Retinal pigment epithelial cell (primary cell): Measurements from ENCODE around the gene PBX1.
A peak's percentile ranks its signal among the peaks of the same experiment; 100 is the strongest.
"Not testable (repeated sequence)": the region's sequence is repeated elsewhere in the genome, so short reads cannot be mapped to it uniquely, and the experiment has no call there.

ENCODE experiments used
- DNase-seq: peaks from one replicate; pipeline ENCODE4 v3.0.0-alpha.2; 2010; ENCODE audit warnings: low read depth
- H3K4me3 ChIP-seq: 2 replicates; pipeline ENCODE4 v1.5.1; 2011; ENCODE audit warnings: mild to moderate bottlenecking, low read length, control low read depth, moderate library complexity
- CTCF ChIP-seq: conservative IDR thresholded peaks from 2 replicates; pipeline ENCODE4 v1.5.1; 2011; ENCODE audit warnings: low read depth, low read length, control low read depth, inconsistent platforms

PBX1 gene

DNA sequence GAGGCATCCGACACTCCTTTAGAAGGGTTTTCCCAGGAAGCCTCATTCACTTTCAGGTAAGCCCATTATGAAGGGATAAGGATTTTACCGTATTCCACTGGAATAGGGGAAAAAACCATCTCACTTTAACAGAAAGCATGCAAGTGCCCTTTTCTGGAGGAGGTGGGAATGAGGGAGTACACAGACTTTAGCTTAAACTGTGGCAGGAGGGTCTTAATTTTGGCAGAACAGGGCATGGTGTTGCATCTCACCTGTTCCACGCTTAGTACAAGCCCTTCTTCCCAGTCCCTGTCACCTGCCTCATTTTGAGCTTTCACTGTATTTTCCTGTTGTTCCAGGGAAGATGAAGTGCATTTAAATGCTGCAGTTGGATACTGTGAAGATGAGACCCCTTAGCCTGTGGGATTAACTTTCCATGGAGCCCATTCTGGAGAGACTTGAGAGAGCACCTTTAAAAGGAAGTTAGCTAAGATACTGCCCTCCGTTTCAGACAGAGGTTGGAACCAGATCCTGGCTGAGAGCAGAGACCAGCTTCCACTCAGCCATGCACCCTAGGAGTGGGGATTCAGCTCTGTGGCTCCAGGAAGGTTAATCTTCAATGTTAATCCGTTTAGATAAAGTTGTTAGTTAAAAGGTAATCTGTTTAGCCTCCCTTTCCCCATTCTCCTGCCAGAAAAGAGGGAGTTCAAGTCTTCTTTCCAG is 42.6 kb downstream of the PBX1 start:
- no peak overlapping the region for H3K4me3 ChIP-seq
- DNase-seq = no peak
- TF ChIP-seq CTCF = no peak

DNA sequence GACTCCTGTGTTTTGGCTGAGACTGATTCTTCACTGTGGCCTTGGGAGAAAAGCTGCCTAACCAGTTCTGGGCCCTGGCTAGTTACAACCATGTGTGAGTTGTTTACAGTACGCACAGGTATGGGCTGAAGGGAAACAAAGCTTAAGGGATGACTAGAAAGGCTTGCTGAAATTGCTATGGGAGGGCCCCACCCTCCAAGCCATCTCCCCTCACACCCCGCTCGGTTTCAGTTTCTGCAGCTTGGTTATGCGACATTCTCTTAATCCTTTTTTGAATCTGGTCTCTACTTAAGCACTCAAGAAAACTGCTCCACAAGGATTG is 43.1 kb downstream of the PBX1 start:
- no peak for TF ChIP-seq CTCF
- no peak for DNase-seq
- H3K4me3 ChIP-seq = no peak overlapping the region

DNA sequence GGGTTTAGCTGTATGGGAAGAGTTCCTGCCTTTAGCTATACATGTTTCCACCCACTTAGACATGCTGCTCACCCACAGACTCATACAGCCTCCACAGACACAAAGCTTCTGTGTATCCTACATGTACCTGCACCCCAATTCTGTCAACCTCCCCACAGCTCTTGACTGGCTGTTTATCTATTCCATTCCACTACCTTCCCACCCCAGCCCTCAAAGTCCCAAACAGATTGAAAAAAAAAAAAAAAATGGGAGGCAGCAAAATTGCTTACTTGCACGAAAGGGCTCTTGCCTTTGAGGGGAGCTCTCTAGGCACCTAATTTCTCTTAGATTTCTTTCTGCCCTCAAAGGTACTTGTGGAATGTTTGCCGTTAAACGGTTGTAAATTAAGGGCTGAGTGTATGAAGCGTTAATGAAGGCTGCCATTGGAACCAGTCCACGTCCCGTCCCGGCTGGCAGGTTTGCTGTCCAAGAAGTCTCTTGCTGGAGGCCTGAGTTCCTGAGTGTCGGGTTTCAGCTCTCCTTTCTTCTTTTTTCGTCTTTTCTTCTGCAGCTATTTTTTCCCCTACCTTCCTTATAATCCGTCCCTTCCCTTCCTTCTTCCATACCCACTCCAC is 43.6 kb downstream of the PBX1 start:
- TF ChIP-seq CTCF = peak; percentile 5
- no peak overlapping the region for H3K4me3 ChIP-seq

GRCh38 chr1:164603805-164604204 is 44.8 kb downstream of the PBX1 start:
- H3K4me3 ChIP-seq, DNase-seq: not testable (repeated sequence)

More for the DNA sequence above, 43.6 kb downstream of the PBX1 start:
- DNase-seq = peak; percentile 81

- TF ChIP-seq CTCF = no peak
- no peak overlapping the region for H3K4me3 ChIP-seq
- DNase-seq = no peak
Observed at GRCh38 chr1:164604541-164604940, 45.6 kb downstream of the PBX1 start.

DNA sequence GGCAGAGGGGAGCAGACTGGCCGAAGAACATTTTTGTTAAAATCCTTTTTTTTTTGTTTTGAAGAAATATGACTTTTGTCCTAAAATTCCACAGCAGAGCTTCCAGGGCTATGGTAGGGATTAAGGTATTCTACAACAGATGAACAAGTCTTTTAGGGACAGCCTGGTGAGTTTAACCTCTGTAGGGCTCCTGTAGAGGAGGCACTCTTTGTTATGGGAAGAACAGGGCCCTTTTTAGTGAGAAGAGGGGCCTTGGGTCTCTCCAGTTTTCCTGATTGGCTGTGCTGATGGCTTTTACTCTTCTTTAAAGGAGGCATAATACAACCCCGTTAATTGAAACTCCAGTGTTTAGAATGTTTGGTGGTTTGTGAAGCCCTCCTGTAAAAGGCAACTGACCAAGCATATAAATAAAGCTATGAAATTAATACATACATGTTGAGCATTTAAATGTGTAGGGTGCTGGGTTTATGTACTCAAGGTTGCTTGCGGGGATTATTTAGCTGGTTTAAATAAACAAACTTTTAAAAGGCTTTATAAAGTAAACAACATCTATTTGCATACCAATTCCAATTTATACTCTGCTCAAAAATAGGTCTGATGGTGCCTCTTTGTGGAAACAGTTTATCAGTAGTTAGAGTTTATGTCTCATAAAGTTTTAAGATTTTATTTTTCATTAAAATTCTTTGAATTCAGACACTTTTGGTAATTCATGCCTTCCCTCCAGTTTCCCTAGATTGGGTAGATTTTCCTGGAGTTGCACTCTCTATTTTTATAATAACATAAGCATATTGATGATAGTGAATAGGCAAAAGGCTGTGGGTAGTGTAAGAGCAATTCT is 46.5 kb downstream of the PBX1 start:
- no peak for TF ChIP-seq CTCF
- H3K4me3 ChIP-seq = no peak overlapping the region
- DNase-seq = no peak

- no peak for TF ChIP-seq CTCF
- H3K4me3 ChIP-seq = no peak overlapping the region
- DNase-seq = no peak
Observed at GRCh38 chr1:164607351-164607750, 48.4 kb downstream of the PBX1 start.
